GM18499 (cell line): ENCODE measurements around the gene PSORS1C1.
"Not testable (repeated sequence)": the region's sequence is repeated elsewhere in the genome, so short reads cannot be mapped to it uniquely, and the experiment has no call there.

Source experiments
- ATAC-seq: cut with Tn5 transposase; IDR thresholded peaks from one replicate; pipeline ENCODE4 v1.9.1; 2021; ENCODE audit warnings: moderate number of reproducible peaks; ENCODE audit not compliant: insufficient read depth, unreplicated experiment

The PSORS1C1 gene

GRCh38 chr6:31152781-31153180, 38.2 kb downstream of the PSORS1C1 start:
- no peak for ATAC-seq

- ATAC-seq = no peak
These were observed 39.8 kb downstream of the PSORS1C1 start for GRCh38 chr6:31154436-31154835.

- ATAC-seq = no peak
These were observed 42.0 kb downstream of the PSORS1C1 start for GRCh38 chr6:31156641-31157040.

GRCh38 chr6:31157513-31158139, 43.0 kb downstream of the PSORS1C1 start, which contains the start of gene CCHCR1:
Gene CCHCR1, minus strand, starts transcription at chr6:31157802. Its CDS starts 202 bp downstream, at chr6:31157600.
- no peak for ATAC-seq

GRCh38 chr6:31158140-31158862, 43.7 kb downstream of the PSORS1C1 start, which contains the start of gene TCF19:
Gene TCF19, plus strand, starts transcription at chr6:31158589. Its CDS starts 881 bp downstream, at chr6:31159470.
- ATAC-seq = peak; percentile 80

- ATAC-seq = no peak
These were observed 44.6 kb downstream of the PSORS1C1 start for GRCh38 chr6:31158863-31159855.

- ATAC-seq = no peak
These were observed 46.9 kb downstream of the PSORS1C1 start for GRCh38 chr6:31161216-31162126.

GRCh38 chr6:31162463-31163165, 48.0 kb downstream of the PSORS1C1 start:
- no peak for ATAC-seq

GRCh38 chr6:31163922-31164321, 49.3 kb downstream of the PSORS1C1 start:
- ATAC-seq = no peak

GRCh38 chr6:31164475-31165063, 50.0 kb downstream of the PSORS1C1 start:
- not testable (repeated sequence) for ATAC-seq

GRCh38 chr6:31165064-31165832, 50.6 kb downstream of the PSORS1C1 start:
- not testable (repeated sequence) for ATAC-seq

- ATAC-seq = no peak
These were observed 51.4 kb downstream of the PSORS1C1 start for GRCh38 chr6:31165986-31166385.

- ATAC-seq = no peak
These were observed 54.0 kb downstream of the PSORS1C1 start for GRCh38 chr6:31168606-31169005.

GRCh38 chr6:31169123-31169857, 54.7 kb downstream of the PSORS1C1 start:
- no peak for ATAC-seq

GRCh38 chr6:31169858-31170599, 55.4 kb downstream of the PSORS1C1 start:
- ATAC-seq = not testable (repeated sequence)

GRCh38 chr6:31170600-31170881, 55.9 kb downstream of the PSORS1C1 start, which contains the start of gene POU5F1:
Gene POU5F1, minus strand, starts transcription at chr6:31170682. Its CDS starts 62 bp downstream, at chr6:31170620.
- no peak for ATAC-seq
